ENCODE results near the gene TP53RK. TPM values are rescaled to one million over a fixed set of nuclear protein-coding genes. Genes with fewer than 3 reads are reported as not detected.

The TP53RK gene
- total and polyA plus RNA-seq, 2 of the 13 experiments (the other 11 are each of a cell fraction or from before 2014, with no cell fraction given): 12.9 to 25.5 TPM

DNA sequence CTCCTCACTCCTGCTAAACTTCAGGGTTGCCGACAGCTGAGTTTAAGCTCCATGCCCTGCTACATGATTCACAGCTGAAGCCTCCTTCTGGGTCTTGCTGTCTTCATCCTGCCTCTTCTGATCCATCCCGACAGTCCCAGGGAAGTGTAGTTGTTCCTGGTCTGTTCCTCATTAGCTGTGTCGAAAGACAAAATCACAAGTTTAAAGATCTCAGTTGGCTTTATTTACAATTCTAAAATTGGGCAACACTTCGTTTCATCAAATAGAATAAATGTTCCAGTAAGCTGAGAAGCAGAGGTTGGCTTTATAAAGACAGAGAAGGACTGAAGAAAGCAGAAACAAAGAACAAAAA, 16.1 kb upstream of the TP53RK start (continued):
- TF ChIP-seq, protein P1, sequence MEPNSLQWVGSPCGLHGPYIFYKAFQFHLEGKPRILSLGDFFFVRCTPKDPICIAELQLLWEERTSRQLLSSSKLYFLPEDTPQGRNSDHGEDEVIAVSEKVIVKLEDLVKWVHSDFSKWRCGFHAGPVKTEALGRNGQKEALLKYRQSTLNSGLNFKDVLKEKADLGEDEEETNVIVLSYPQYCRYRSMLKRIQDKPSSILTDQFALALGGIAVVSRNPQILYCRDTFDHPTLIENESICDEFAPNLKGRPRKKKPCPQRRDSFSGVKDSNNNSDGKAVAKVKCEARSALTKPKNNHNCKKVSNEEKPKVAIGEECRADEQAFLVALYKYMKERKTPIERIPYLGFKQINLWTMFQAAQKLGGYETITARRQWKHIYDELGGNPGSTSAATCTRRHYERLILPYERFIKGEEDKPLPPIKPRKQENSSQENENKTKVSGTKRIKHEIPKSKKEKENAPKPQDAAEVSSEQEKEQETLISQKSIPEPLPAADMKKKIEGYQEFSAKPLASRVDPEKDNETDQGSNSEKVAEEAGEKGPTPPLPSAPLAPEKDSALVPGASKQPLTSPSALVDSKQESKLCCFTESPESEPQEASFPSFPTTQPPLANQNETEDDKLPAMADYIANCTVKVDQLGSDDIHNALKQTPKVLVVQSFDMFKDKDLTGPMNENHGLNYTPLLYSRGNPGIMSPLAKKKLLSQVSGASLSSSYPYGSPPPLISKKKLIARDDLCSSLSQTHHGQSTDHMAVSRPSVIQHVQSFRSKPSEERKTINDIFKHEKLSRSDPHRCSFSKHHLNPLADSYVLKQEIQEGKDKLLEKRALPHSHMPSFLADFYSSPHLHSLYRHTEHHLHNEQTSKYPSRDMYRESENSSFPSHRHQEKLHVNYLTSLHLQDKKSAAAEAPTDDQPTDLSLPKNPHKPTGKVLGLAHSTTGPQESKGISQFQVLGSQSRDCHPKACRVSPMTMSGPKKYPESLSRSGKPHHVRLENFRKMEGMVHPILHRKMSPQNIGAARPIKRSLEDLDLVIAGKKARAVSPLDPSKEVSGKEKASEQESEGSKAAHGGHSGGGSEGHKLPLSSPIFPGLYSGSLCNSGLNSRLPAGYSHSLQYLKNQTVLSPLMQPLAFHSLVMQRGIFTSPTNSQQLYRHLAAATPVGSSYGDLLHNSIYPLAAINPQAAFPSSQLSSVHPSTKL (CRISPR knock-in tag; IDR thresholded peaks at IDR 0.05): peak; percentile 33; the same call in 1 of the 2 replicates
- no peak for TF ChIP-seq ZNF614 (CRISPR knock-in tag; IDR thresholded peaks at IDR 0.05; ENCODE audit: borderline replicate concordance)
- 0 out of 2 replicates have a peak, but pooled peaks have one; percentile 35 for TF ChIP-seq DMAP1 (CRISPR knock-in tag; IDR thresholded peaks at IDR 0.05)
- 0 out of 2 replicates have a peak, but pooled peaks have one; percentile 10 for TF ChIP-seq RXRB (CRISPR knock-in tag; IDR thresholded peaks at IDR 0.05; ENCODE audit: borderline replicate concordance)
- no peak for TF ChIP-seq ZNF562 (CRISPR knock-in tag; IDR thresholded peaks at IDR 0.05; ENCODE audit: borderline replicate concordance)

DNA sequence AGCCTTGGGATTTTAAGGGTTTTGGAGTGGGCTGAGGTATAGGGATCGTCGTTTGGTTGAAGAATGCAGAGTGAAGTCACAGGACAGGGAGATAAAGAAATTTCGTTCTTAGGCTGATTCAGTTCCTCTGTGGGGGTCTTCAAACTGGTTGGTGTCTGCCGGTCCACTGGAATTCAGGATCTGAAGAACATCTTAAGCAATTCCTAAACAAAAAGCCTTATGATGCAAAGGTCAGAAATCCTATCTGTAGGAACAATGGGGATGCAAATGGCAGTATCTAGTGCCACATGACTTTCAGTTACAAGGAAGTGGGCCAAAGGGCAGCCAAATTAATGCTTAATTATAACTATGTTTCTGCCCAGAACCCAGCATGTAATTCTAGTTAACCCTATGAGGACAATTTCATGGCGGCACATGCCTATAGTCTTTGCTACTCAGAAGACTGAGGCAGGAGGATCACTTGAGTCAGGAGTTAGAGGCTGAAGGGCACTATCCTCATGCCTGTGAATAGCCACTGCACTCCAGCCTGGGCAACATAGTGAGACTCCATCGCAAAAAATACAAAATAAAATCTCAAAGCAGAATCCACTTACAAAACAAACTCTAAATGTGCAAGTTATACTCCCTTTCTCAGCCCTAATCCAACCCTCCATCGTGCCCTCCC, 15.6 kb upstream of the TP53RK start:
- in situ Hi-C loops (cut with HindIII; ENCODE audit: extremely low pct_ligation_motif_present, low pct_unique_long_range_greater_than_20kb): no loop called here
- ChIA-PET POLR2A (no interaction called here), CTCF (ENCODE audit: low intra/inter-chr PET ratio, low total read pairs) (no interaction called here)
- H3K4me1 ChIP-seq (ENCODE audit: insufficient read depth, low read length): peaks cover 55% of the 10 kb centered on the region
- H3K36me3 ChIP-seq (replicated peaks in 1 of 2; ENCODE audit: control insufficient read depth in 1 of 2, insufficient read depth in 2 of 2, low read length in 2 of 2): no peaks in the 10 kb centered on the region
- BruUV-seq (replicated peaks): no TSS peak
- H4K20me1 ChIP-seq (ENCODE audit: insufficient read depth, low read length): no peaks in the 10 kb centered on the region
- H2AFZ ChIP-seq (ENCODE audit: low read length): peak overlapping the region; percentile 48
- H3K9me3 ChIP-seq (ENCODE audit: low read length): peaks cover 9% of the 10 kb centered on the region; the same call in 1 of the 2 replicates
- peak overlapping the region; percentile 47 for H3K4me2 ChIP-seq (ENCODE audit: low read depth, low read length)
- FAIRE-seq: no peak
- intact Hi-C loops (cut with micrococcal nuclease; ENCODE audit: unreplicated experiment): no loop called here
- H3K4me3 ChIP-seq (replicated peaks in 1 of 3; ENCODE audit: insufficient read depth in 1 of 3, low read depth in 2 of 3, low read length in 3 of 3): no peak overlapping the region
- no peaks in the 10 kb centered on the region; a peak in 2 of 5 replicates for H3K27me3 ChIP-seq (ENCODE audit: control insufficient read depth in 1 of 2, insufficient read depth in 2 of 2, low read length in 2 of 2)
- DNase-seq (ENCODE audit: low spot score): no peak
- H3K27ac ChIP-seq (ENCODE audit: extremely low read length, insufficient read depth, low read length): no peak overlapping the region
- WGBS (ENCODE audit: low lambda C conversion rate): 59% methylated on average over 7 of the region's 7 CpGs
- no peak overlapping the region for H3K9ac ChIP-seq (ENCODE audit: insufficient read depth, low read depth, low read length)
- ATAC-seq: no peak
- peaks cover under 1% of the 10 kb centered on the region for H3K79me2 ChIP-seq (ENCODE audit: insufficient read depth, low read length)
- no peak for TF ChIP-seq ZNF746 (CRISPR knock-in tag; IDR thresholded peaks at IDR 0.05)
- TF ChIP-seq ZNF572 (CRISPR knock-in tag; IDR thresholded peaks at IDR 0.05): no peak
- TF ChIP-seq ZNF629 (CRISPR knock-in tag; conservative IDR thresholded peaks at IDR 0.05): 0 out of 2 replicates have a peak, but pooled peaks have one; percentile 14
- TF ChIP-seq HNF4A (CRISPR knock-in tag; IDR thresholded peaks at IDR 0.05): peak; percentile 21; the same call in 1 of the 2 replicates
- TF ChIP-seq KLF16 (CRISPR knock-in tag; IDR thresholded peaks at IDR 0.05): no peak
- no peak for TF ChIP-seq MTF2 (CRISPR knock-in tag; IDR thresholded peaks at IDR 0.05; ENCODE audit: borderline replicate concordance)
- no peak for TF ChIP-seq ZNF34 (CRISPR knock-in tag; IDR thresholded peaks at IDR 0.05; ENCODE audit: borderline replicate concordance)
- TF ChIP-seq SOX13 (IDR thresholded peaks at IDR 0.05): no peak
- peak in 1 of 2 experiments; percentile 40; a peak in 1 of 4 replicates for TF ChIP-seq SOX13 (CRISPR knock-in tag; conservative IDR thresholded peaks at IDR 0.05 in 1 of 2, IDR thresholded peaks at IDR 0.05 in 1 of 2)
- 0 out of 2 replicates have a peak, but pooled peaks have one; percentile 52 for TF ChIP-seq ZSCAN25 (CRISPR knock-in tag; IDR thresholded peaks at IDR 0.05)
- TF ChIP-seq TBX2 (CRISPR knock-in tag; IDR thresholded peaks at IDR 0.05; ENCODE audit: borderline replicate concordance): peak; percentile 15; the same call in 1 of the 2 replicates
- TF ChIP-seq, protein P2, sequence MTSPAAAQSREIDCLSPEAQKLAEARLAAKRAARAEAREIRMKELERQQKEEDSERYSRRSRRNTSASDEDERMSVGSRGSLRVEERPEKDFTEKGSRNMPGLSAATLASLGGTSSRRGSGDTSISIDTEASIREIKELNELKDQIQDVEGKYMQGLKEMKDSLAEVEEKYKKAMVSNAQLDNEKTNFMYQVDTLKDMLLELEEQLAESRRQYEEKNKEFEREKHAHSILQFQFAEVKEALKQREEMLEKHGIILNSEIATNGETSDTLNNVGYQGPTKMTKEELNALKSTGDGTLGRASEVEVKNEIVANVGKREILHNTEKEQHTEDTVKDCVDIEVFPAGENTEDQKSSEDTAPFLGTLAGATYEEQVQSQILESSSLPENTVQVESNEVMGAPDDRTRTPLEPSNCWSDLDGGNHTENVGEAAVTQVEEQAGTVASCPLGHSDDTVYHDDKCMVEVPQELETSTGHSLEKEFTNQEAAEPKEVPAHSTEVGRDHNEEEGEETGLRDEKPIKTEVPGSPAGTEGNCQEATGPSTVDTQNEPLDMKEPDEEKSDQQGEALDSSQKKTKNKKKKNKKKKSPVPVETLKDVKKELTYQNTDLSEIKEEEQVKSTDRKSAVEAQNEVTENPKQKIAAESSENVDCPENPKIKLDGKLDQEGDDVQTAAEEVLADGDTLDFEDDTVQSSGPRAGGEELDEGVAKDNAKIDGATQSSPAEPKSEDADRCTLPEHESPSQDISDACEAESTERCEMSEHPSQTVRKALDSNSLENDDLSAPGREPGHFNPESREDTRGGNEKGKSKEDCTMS (CRISPR knock-in tag; conservative IDR thresholded peaks at IDR 0.05): no peak
- peak; percentile 6; the same call in 1 of the 2 replicates for TF ChIP-seq RCOR2 (CRISPR knock-in tag; IDR thresholded peaks at IDR 0.05)

Measured in HepG2 (cell line).